OCI-LY3 (cell line): ENCODE data around the gene NLRP4.
"Not testable (repeated sequence)": the region's sequence is repeated elsewhere in the genome, so short reads cannot be mapped to it uniquely, and the experiment has no call there.

Experiments
- CTCF ChIP-seq: fragments of 200-600, 300-600 bp; sonication (generic); IDR thresholded peaks from 2 replicates; pipeline ENCODE4 v1.5.1; 2014; ENCODE audit warnings: antibody characterized with exemption, low read length, low read depth
- EZH2phosphoT487 ChIP-seq: fragments of 200-600 bp; shearing (Covaris generic); IDR thresholded peaks from 2 replicates; pipeline ENCODE4 v1.6.1; 2018; ENCODE audit warnings: antibody characterized with exemption, mixed run types, low read depth

- not testable (repeated sequence) for TF ChIP-seq CTCF, EZH2phosphoT487
Observed at GRCh38 chr19:55929258-55929657, 92.9 kb downstream of the NLRP4 start.
